C1 segment of cervical spinal cord (tissue), 14 donors: Measurements from ENCODE around the gene DMRTC2.

Source experiments
- DNase-seq, 14 donors: peaks; one replicate each; lab custom pipeline; 2025; lab: John Stamatoyannopoulos, UW

The DMRTC2 gene

GRCh38 chr19:41889896-41890295 is 45.1 kb downstream of the DMRTC2 start:
- DNase-seq, result no peak

- DNase-seq, result no peak
These were observed 46.1 kb downstream of the DMRTC2 start for GRCh38 chr19:41890936-41891335.

GRCh38 chr19:41892173-41892902 is 47.5 kb downstream of the DMRTC2 start:
- no peak for DNase-seq

- no peak for DNase-seq
These were observed 49.1 kb downstream of the DMRTC2 start for GRCh38 chr19:41893899-41894298.

GRCh38 chr19:41894350-41894749 is 49.5 kb downstream of the DMRTC2 start:
- DNase-seq, result no peak

GRCh38 chr19:41895745-41896580 is 51.1 kb downstream of the DMRTC2 start:
- no peak for DNase-seq

GRCh38 chr19:41896581-41896942 is 51.7 kb downstream of the DMRTC2 start:
- DNase-seq, result no peak

- DNase-seq, result no peak
These were observed 52.3 kb downstream of the DMRTC2 start for GRCh38 chr19:41897181-41897580.

DNA sequence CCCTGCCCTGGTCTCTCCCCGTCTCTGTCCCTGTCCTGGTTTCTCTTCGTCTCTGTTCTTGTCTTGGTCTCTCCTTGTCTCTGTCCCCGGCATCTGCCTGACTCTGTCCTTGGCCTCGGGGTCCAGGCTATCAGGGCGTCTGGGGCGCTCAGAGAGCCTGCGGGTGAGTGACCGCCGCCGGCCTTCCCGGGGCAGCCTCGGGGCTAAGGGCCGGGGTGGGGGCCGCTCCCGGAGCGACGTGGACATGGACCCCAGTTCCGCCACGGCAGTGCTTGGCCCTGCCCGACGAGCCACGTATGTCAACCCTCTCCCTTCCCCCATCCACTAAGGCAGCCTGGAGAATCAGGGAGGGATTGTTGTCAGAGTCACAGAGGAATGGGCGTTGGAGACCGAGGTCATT is 53.0 kb downstream of the DMRTC2 start:
- DNase-seq, result no peak

GRCh38 chr19:41898235-41898634 is 53.4 kb downstream of the DMRTC2 start:
- DNase-seq, result no peak
